ENCODE measurements around the gene TRAF4.
"Not testable (repeated sequence)": the region's sequence is repeated elsewhere in the genome, so short reads cannot be mapped to it uniquely, and the experiment has no call there.

The TRAF4 gene

DNA sequence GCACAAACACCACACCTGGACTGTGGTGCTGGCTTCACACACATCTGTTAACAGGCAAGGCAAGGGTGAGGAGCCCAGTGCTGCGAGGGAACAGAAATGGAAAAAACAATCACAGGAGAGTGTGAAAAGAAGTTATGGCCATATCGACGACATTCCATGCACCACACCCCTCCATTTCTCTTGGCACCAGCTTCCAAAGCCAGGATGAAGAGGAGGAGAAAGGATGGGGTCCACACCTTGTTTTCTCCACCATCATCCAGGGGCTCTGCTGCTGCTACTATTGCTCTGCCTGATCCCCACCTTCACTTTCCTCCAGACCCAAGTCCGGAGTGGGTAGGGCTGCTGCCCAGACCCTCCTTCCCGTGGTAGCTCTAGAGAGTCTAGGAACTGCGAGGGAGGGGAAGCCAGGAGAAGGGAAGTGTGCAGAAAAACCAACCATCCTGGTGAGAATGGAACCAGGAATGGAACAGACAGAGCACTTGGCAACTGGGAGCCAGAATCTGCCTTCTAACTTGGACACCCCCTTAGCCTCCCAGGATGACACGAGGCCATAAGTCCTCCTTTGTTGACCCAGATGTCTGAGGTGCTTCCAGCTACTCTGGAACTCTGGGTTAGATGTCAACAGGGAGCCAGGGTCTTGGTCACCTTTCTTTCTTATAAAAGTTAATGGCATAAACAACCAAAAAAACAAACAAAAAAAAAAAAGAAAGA, 31.0 kb upstream of the TRAF4 start:
- DNase-seq (ENCODE audit: low read depth in 2 of 2, low spot score in 1 of 2) = no peak

GRCh38 chr17:28714281-28714680, 29.5 kb upstream of the TRAF4 start:
- no peak for DNase-seq (ENCODE audit: low read depth in 2 of 2, low spot score in 1 of 2)

DNA sequence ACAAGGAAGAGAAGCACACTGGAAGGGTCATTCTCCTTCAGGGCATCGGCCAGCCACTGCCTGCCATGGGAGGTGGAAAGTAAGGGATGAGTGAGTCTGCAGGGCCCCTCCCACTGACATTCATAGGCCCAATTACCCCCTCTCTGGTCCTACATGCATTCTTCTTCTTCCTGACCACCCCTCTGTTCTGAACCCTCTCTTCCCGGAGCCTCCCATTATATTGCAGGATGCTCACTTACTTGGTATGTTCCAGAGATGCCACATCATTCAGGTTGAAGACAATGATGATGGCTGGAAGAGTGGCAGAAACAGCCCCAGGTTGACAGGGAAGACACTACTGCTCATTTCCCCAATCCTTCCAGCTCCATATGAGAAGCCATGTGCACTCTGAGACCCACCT, 28.6 kb upstream of the TRAF4 start:
- no peak for DNase-seq (ENCODE audit: low read depth in 2 of 2, low spot score in 1 of 2)

DNA sequence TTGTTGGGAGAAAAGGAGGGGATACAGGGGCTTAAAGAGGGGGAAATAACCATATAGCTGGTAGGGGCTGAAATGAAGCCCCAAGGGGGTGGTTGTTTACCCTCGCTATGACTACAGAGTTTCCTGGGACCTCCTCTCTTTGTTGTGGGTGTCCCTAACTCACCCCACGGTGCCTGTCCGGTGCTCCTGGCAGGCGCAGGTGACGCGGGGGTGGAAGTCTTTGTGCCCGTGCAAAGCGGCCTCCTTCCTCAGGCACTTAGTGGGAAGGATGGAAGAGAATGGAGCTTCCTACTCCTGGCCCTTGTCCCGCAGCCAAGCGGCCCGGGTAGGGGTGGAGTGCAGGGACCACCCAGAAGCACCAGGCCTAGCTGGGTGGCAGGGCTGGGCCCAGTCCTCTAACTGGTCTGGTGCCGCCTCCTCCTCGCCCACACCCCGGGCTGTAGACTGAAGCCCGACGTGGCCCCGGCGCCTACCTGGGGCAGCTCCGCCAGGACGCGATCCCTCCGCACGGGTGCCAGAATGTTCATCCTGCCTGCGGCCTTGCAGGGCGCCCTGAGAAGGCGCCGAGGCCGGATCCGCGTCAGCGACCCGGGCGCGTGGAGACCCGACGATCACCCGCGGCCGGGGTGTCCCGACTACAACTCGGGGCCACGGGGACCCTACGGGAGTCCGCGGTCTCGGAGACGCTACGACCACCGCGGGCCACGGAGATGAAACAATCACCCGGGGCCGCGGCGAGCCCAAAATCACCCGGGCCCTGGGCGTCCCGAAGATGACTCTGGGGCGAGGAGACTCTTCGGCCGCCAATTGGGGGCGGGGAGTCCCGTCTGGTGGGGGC, 26.9 kb upstream of the TRAF4 start:
- DNase-seq (ENCODE audit: low read depth in 2 of 2, low spot score in 1 of 2) = no peak

GRCh38 chr17:28717578-28718332, 26.1 kb upstream of the TRAF4 start, which contains the start of gene RAB34:
RAB34 (minus strand) TSS chr17:28717868; CDS start chr17:28717266, 602 bp downstream.
- no peak for DNase-seq (ENCODE audit: low read depth in 2 of 2, low spot score in 1 of 2)

DNA sequence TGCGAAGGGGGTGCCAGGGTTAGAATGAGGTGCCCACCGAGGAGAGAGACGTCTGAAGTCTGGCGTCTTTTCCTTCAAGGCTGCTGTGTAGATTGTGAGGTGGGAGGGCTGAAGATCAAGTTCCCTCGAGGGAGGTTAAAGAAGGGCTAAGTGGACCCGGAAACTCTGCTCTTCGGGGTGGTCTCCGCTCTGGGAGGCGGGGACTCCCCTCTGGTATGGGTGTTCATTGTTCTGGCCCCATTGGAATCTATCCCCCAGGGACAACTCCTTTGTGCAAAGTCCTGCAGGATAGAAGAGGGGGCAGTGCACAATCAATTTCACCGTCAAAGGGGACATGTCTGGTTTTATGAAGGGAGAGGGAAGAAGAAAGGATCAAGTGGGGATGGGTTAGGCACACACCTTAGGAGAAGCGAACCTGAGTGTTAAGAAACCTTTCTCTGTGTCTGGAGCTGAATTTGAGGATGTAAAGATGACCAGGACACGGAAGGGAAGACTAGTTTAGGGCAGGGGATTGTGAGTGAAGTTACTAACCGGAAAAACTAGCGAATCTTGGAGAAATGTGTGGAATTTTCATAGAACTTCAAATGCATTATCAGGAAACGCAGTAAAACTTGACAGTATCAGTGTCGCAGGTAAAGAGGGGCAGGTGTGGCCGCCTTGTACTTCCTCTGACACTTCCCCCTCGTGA, 25.3 kb upstream of the TRAF4 start:
- DNase-seq (ENCODE audit: low read depth in 2 of 2, low spot score in 1 of 2) = no peak

GRCh38 chr17:28719021-28719433, 24.8 kb upstream of the TRAF4 start:
- no peak for DNase-seq (ENCODE audit: low read depth in 2 of 2, low spot score in 1 of 2)

DNA sequence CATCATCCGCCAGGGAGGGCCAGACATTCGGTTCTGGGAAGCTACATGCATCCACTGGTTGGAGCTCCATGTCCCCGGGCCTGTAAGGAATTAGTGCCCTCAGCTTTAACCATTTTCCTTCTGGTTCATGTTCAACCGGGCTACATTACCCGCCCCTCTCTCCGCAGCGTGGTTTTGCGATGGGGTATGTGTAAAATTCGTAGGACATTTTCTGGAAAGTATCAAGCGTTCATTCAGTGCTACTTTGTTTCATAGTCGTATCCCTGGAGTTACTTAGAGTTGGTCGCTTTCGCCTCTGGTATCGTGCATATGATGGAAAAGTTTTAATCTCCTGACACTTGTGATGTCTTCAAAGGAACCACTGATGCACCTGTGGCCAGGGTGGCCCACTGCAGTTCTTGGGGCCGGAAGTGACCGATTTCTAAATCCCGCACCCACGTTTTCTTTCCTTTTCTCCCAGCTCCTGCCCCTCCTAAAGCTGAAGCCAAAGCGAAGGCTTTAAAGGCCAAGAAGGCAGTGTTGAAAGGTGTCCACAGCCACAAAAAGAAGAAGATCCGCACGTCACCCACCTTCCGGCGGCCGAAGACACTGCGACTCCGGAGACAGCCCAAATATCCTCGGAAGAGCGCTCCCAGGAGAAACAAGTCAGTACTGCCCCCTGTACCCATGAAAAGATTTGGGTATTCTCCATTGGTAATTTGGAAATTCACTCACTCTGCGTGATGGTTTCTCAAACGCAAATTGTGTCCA, 23.4 kb upstream of the TRAF4 start:
- no peak for DNase-seq (ENCODE audit: low read depth in 2 of 2, low spot score in 1 of 2)

DNA sequence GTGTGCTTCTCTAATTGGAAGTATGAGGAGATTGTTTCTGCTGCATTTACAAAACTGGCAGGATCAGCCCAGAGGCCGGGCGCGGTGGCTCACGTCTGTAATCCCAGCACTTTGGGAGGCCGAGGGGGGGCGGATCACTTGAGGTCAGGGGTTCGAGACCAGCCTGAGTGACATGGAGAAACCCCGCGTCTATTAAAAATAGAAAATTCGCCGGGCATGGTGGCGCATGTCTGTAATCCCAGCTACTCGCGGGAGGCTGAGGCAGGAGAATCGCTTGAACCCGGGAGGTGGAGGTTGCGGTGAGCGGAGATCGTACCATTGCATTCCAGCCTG, 22.8 kb upstream of the TRAF4 start:
- DNase-seq (ENCODE audit: low read depth in 2 of 2, low spot score in 1 of 2) = not testable (repeated sequence)

GRCh38 chr17:28722417-28723158, 21.2 kb upstream of the TRAF4 start:
- DNase-seq (ENCODE audit: low read depth in 2 of 2, low spot score in 1 of 2) = no peak

- no peak for DNase-seq (ENCODE audit: low read depth in 2 of 2, low spot score in 1 of 2)
Observed at GRCh38 chr17:28723159-28723835, 20.5 kb upstream of the TRAF4 start.

GRCh38 chr17:28723836-28724499, 19.8 kb upstream of the TRAF4 start:
- not testable (repeated sequence) for DNase-seq (ENCODE audit: low read depth in 2 of 2, low spot score in 1 of 2)

DNA sequence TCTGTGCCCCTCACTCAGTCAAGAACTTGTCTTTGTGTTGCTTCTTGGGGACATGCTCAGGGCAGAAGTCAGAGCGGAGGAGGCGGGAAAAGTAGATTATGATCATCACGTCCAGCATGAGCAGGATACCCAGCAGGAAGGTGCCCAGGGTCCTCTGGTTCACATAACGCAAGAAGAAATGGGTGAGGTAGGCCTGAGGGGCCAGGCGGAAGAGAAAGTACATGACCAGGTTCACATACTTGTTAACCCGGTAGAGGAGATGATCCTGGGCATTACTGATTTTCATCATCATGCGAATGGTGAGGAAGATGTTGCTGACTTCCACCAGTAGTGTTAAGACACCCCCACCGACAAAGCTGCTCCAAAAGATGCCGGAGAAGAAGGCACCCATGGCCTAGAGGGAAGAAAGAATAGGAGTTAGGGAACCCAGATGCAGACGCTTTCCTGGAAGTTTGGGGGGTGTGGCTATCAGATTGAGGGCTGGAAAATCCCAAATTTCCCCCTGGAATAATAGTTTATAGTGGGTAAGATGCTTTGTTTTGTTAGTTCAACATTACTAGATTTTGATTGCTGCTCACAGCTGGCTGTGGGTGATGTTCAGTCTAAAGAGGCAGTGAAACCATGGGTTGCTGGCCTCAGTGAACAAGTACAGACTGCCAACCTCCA, 19.2 kb upstream of the TRAF4 start:
- no peak for DNase-seq (ENCODE audit: low read depth in 2 of 2, low spot score in 1 of 2)

DNA sequence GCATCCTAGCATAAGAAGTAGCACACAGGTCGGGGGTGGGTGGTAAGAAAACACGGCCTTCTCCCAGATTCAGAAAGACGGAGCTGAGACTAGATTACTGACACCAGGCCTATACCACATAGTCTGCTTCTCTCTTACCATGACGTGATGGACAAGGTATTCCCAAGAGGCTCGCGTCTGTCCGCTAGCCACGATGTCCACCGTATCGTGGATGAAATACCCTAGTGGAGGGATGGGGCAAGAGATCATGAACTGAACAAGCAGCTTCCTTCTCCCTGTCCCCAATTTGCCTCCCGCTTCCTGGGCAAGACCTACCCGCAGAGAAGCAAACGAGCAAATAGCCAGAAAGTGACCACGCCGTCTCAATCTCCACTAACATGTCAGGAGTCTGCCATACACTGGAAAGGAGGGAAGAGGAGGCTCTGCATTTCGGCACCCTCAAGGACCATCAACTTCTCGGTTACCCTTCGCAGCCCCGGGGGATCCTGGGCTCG, 18.6 kb upstream of the TRAF4 start:
- DNase-seq (ENCODE audit: low read depth in 2 of 2, low spot score in 1 of 2) = no peak

GRCh38 chr17:28725660-28726225, 18.1 kb upstream of the TRAF4 start:
- DNase-seq (ENCODE audit: low read depth in 2 of 2, low spot score in 1 of 2) = no peak

- DNase-seq (ENCODE audit: low read depth in 2 of 2, low spot score in 1 of 2) = no peak
Observed at GRCh38 chr17:28726226-28726626, 17.6 kb upstream of the TRAF4 start, which contains the start of gene TLCD1. TLCD1 (minus strand) TSS chr17:28726233; CDS start chr17:28726097, 136 bp downstream.

Data from stimulated activated CD8-positive, alpha-beta memory T cell treated with anti-CD3 and anti-CD28 coated beads, Interleukin-4, amount 100 ng/mL, for 1 hour (primary cell).